GM19328 (cell line): ENCODE measurements around the gene DENND2D.

Experiments used
- ATAC-seq: cut with Tn5 transposase; IDR thresholded peaks from one replicate; pipeline ENCODE4 v1.9.1; 2021; ENCODE audit warnings: mild to moderate bottlenecking, moderate library complexity; ENCODE audit not compliant: unreplicated experiment

DENND2D gene

DNA sequence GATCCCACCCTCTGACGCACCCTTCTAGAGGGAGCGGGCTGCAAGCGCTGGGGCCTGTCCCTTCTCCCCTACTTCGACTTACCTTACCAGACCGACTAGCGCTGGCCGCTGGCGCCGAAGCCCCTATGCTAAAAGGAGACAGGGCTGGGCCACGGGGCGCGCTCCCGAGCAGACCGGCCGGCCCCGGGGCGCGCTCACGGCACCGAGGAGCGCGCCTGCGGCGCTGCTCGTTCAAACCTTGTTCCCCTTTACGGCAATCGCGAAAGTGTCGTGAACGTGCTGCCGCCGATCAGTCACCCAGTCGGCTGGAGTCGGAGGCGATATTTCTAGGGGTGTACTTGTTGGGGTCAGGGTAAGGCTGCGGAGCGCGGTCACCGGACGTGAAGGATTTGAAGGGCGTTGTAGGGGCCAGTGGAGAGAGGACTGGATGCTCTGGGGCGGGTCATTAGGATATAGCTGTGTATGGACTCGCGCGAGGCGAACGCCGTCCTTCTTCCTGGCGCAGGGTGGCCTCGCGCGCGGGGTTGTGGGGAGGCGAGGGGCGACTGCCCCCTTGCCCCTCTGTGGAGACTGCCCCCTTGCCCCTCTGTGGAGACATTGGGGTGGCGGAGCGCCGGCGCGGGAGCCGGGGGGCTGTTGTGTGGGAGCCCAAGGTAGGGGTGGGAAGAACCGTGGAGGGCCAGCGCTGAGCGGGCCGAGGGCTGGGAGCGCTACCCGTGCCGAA lies 60.3 kb downstream of the DENND2D start, which contains the start of the genes CEPT1 and DRAM2:
Gene CEPT1, plus strand, starts transcription at position 268 of the 724 bp plus-strand sequence. CDS start 7,492 bp downstream, outside the sequence.
Gene DRAM2, minus strand, starts transcription at position 138 of the 724 bp plus-strand sequence. CDS start 8,539 bp downstream, outside the sequence.
- peak; percentile 56 for ATAC-seq

DNA sequence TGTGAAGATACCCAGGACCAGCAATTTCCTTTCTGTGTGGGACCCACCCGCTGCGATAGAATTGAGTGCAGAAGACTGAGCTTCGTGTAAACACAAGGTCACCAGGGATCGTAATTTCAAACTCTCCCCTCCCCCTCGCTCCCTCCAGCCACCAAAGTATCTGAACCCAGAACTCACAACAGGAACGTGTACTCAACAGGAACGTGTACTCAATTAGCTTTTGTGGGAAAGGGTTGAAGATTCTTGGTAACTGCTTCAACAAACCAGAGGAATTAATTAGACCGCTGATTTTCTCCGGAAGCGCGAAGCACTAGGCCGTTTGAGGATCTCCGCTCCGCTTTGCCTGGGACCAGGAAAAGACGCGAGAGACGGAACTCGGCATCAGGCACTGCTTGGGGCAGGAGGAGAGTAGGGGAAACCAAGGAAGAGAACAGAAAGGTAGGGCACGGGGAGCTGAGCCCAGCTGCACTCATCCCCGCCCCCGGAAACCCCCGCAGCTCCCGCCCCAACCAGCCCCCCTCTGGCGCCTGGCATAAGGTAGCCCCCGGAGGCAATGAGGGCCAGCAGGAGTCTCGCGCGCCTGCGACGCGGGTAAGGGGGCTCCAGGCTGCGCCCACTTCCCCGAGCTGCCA lies 61.0 kb downstream of the DENND2D start:
- peak; percentile 37 for ATAC-seq
